Adrenal gland (tissue), 12 donors: ENCODE results near the gene TRAPPC6A. TPM values are rescaled to one million over a fixed set of nuclear protein-coding genes. Genes with fewer than 3 reads are reported as not detected.

ENCODE experiments used
- DNase-seq, 7 donors: peaks; one replicate each; pipeline ENCODE4 v3.0.0-alpha.2; 2019 to 2020
- H3K27ac ChIP-seq, 5 donors: fragments of 200-600 bp; sonication (generic) in 4 of 5; 1 replicate in 3 of 5; 2 replicates in 2 of 5; pipeline versions ENCODE4 v1.5.1 to v1.8.0; 2016 to 2020; ENCODE audit warnings: mild to moderate bottlenecking in 1 of 5
- H3K27me3 ChIP-seq: fragments of 200-600 bp; 2 replicates; pipeline ENCODE4 v1.8.0; 2021
- H3K36me3 ChIP-seq, 2 donors: fragments of 200-600 bp; replicated peaks in 1 of 2; 1 replicate in 1 of 2; 2 replicates in 1 of 2; pipeline versions ENCODE4 v1.5.1 to v1.8.0; 2018 to 2022
- H3K4me1 ChIP-seq, 2 donors: fragments of 200-600 bp; replicated peaks in 1 of 2; 1 replicate in 1 of 2; 2 replicates in 1 of 2; pipeline versions ENCODE4 v1.5.1 to v1.8.0; 2018 to 2021
- H3K4me3 ChIP-seq, 4 donors: fragments of 200-600 bp; sonication (generic) in 3 of 4; one replicate each; pipeline ENCODE4 v1.5.1; 2016 to 2018
- H3K9me3 ChIP-seq, 3 donors: fragments of 200-600 bp; sonication (generic) in 1 of 3; replicated peaks in 1 of 3; 1 replicate in 2 of 3; 2 replicates in 1 of 3; pipeline versions ENCODE4 v1.5.1 to v1.8.0; 2016 to 2021
- CTCF ChIP-seq, 6 experiments: fragments of 450-650 bp in 4 of 6; fragments of 200-600 bp in 2 of 6; sonication (generic) in 1 of 6; IDR thresholded peaks; 1 replicate in 5 of 6; 2 replicates in 1 of 6; pipeline versions ENCODE4 v1.5.1 to v1.8.0; 2016 to 2021; ENCODE audit warnings: antibody characterized with exemption in 6 of 6, mild to moderate bottlenecking in 2 of 6, moderate library complexity in 1 of 6
- POLR2A ChIP-seq, 2 donors: fragments of 450-650 bp; IDR thresholded peaks; one replicate each; pipeline ENCODE4 v1.6.1; 2017; ENCODE audit warnings: antibody characterized with exemption in 2 of 2, mild to moderate bottlenecking in 2 of 2, moderate library complexity in 1 of 2
- WGBS, 4 donors: extraction: QIAGEN DNeasy Blood & Tissue Kit in 2 of 4; methylation state at CpG; one replicate each; pipeline versions ENCODE4 v1.1.5 to v1.1.7; 2013 to 2017; 5-methylcytosine and 5-hydroxymethylcytosine counted together
- intact Hi-C, 2 donors: fragments of 100-400 bp; cut with DNase I; formaldehyde crosslinking; loops; one replicate each; pipeline versions ENCODE4 v1.14.1 to v1.15.0; 2022 to 2023
- polyA plus RNA-seq, 3 donors: library from polyadenylated mRNA; stranded (reverse); fragments of 200-250 nt in 2 of 3; fragments of 350-450 nt in 1 of 3; fragmentation: Illumina TruSeq in 1 of 3; extraction: RNeasy Lipid Tissue Mini Kit (QIAGEN cat#74804) in 1 of 3; gene quantifications; one replicate each; pipeline ENCODE4 v1.2.3, GENCODE V29; 2013 to 2014
- total RNA-seq, 9 donors: library from RNA; depleted of rRNA in 4 of 9; stranded (reverse); fragments of >200 nt in 4 of 9; fragments of 120-200 nt in 1 of 9; fragmentation: NEBNext Ultra II Directional in 1 of 9; extraction: Animal tissue kit (Norgen Biotek cat#: 25700) in 1 of 9; gene quantifications; one replicate each; pipeline versions ENCODE4 v1.1.0 to v1.2.4, GENCODE V29; 2013 to 2023
- donor health status: healthy with polysubstance abuse.
- donor health status: Bipolar disorder and iron deficiency.
- donor health status: DM: yes; HTN: yes; CAD: no.
- donor health status: DM: no; HTN: no; CAD: no.
- donor health status: DM: no; HTN: no; CAD: no.
- donor health status: DM: yes; HTN: yes; CAD: no.

The TRAPPC6A gene
- total and polyA plus RNA-seq, 12 donors, result 5.1 to 71.4 (median 35.5) TPM

GRCh38 chr19:45222724-45223123 lies 44.7 kb upstream of the TRAPPC6A start:
- WGBS, 4 donors, result 82 to 96% (median 93%) methylated on average over 6 of the region's 6 CpGs
- intact Hi-C loops, result no loop called here
- no peaks in the 10 kb centered on the region for H3K27me3 ChIP-seq

GRCh38 chr19:45218911-45219743 lies 41.1 kb upstream of the TRAPPC6A start:
- no peaks in the 10 kb centered on the region for H3K9me3 ChIP-seq
- no peak overlapping the region for H3K4me3 ChIP-seq
- DNase-seq, result no peak
- H3K27me3 ChIP-seq, result peaks cover 9% of the 10 kb centered on the region
- H3K36me3 ChIP-seq, result no peaks in the 10 kb centered on the region
- 64 to 79% (median 73%) methylated on average over 18 of the region's 18 CpGs for WGBS, 4 donors
- intact Hi-C loops, result no loop called here
- peaks cover 0 to 11% of the 10 kb centered on the region in 2 donors for H3K4me1 ChIP-seq
- no peak for TF ChIP-seq POLR2A (IDR thresholded peaks at IDR 0.05)
- no peak for TF ChIP-seq CTCF (IDR thresholded peaks at IDR 0.05)
- H3K27ac ChIP-seq, result no peak overlapping the region

More at GRCh38 chr19:45222724-45223123, 44.7 kb upstream of the TRAPPC6A start:
- Histone ChIP-seq H3K27ac (no peak overlapping the region), H3K9me3 (no peaks in the 10 kb centered on the region), H3K36me3 (no peaks in the 10 kb centered on the region), H3K4me3 (no peak overlapping the region), H3K4me1 (no peaks in the 10 kb centered on the region)
- DNase-seq, result no peak
- no peak for TF ChIP-seq CTCF (IDR thresholded peaks at IDR 0.05)
- no peak for TF ChIP-seq POLR2A (IDR thresholded peaks at IDR 0.05)

- Histone ChIP-seq H3K9me3 (no peaks in the 10 kb centered on the region), H3K4me1 (peaks cover 0 to 11% of the 10 kb centered on the region in 2 donors), H3K27me3 (peaks cover 9% of the 10 kb centered on the region), H3K27ac (peak overlapping the region in 1 of 5 donors; percentile 59), H3K4me3 (no peak overlapping the region), H3K36me3 (no peaks in the 10 kb centered on the region)
- TF ChIP-seq POLR2A (IDR thresholded peaks at IDR 0.05) (no peak), CTCF (IDR thresholded peaks at IDR 0.05) (no peak)
- no peak for DNase-seq
- intact Hi-C loops, result no loop called here
- WGBS, 4 donors, result 63 to 72% (median 66%) methylated on average over 4 of the region's 4 CpGs
Measured at GRCh38 chr19:45218426-45218825, 40.4 kb upstream of the TRAPPC6A start.

DNA sequence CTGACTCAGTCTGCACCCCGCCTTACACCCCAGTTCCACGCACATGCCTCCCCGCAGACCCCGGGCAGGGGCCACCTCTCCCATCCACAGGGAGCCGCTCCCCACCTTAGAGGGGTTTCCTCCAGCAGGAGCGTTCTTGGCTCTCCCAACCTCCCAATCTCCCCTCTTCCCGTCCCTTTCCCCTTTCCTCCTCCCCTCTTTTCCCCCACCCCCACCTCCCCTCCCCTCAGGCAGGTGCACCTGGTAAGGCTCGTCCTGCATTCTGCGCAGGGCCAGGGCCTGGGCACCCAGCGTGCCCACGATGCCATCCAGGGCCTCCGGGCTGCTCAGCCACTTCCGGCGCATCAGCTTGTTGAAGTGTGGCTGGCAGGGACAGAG lies 39.9 kb upstream of the TRAPPC6A start:
- Histone ChIP-seq H3K4me1 (peaks cover 0 to 11% of the 10 kb centered on the region in 2 donors), H3K27ac (peak overlapping the region in 1 of 5 donors; percentile 59), H3K9me3 (no peaks in the 10 kb centered on the region), H3K36me3 (no peaks in the 10 kb centered on the region), H3K27me3 (peaks cover 9% of the 10 kb centered on the region), H3K4me3 (no peak overlapping the region)
- TF ChIP-seq POLR2A (IDR thresholded peaks at IDR 0.05) (no peak), CTCF (IDR thresholded peaks at IDR 0.05) (no peak)
- 49 to 68% (median 58%) methylated on average over 11 to 14 of the region's 14 CpGs for WGBS, 4 donors
- intact Hi-C loops, result no loop called here
- no peak for DNase-seq
